Hepatocyte (in vitro differentiated cells): ENCODE data around the gene NEDD4L. TPM values are rescaled to one million over a fixed set of nuclear protein-coding genes. Genes with fewer than 3 reads are reported as not detected.
A peak's percentile ranks its signal among the peaks of the same experiment; 100 is the strongest.

Source experiments
- DNase-seq: peaks from one replicate; pipeline ENCODE4 v3.0.0-alpha.2; 2016; ENCODE audit warnings: low spot score
- H2AFZ ChIP-seq: fragments of 200-600 bp; sonication (generic); 2 replicates; pipeline ENCODE4 v1.6.0; 2016; ENCODE audit warnings: antibody characterized with exemption, mild to moderate bottlenecking
- H3K27ac ChIP-seq: fragments of 200-600 bp; sonication (generic); 2 replicates; pipeline ENCODE4 v1.5.1; 2016; ENCODE audit warnings: mild to moderate bottlenecking
- H3K27me3 ChIP-seq: fragments of 200-600 bp; sonication (generic); 2 replicates; pipeline ENCODE4 v1.6.1; 2016
- H3K36me3 ChIP-seq: fragments of 200-600 bp; sonication (generic); replicated peaks from 2 replicates; pipeline ENCODE4 v1.5.1; 2016; ENCODE audit warnings: low read depth; ENCODE audit not compliant: insufficient read depth
- H3K4me1 ChIP-seq: fragments of 200-600 bp; sonication (generic); 2 replicates; pipeline ENCODE4 v1.5.1; 2016; ENCODE audit warnings: mild to moderate bottlenecking, moderate library complexity; ENCODE audit not compliant: insufficient read depth
- H3K4me2 ChIP-seq: fragments of 200-600 bp; sonication (generic); 2 replicates; pipeline ENCODE4 v1.6.0; 2016
- H3K4me3 ChIP-seq: fragments of 200-600 bp; sonication (generic); 2 replicates; pipeline ENCODE4 v1.5.1; 2016; ENCODE audit warnings: mild to moderate bottlenecking
- H3K79me2 ChIP-seq: fragments of 200-600 bp; sonication (generic); 2 replicates; pipeline ENCODE4 v1.6.0; 2017; ENCODE audit warnings: mild to moderate bottlenecking
- H3K9me2 ChIP-seq: fragments of 200-600 bp; sonication (generic); replicated peaks from 2 replicates; pipeline ENCODE4 v1.6.0; 2017; ENCODE audit warnings: mild to moderate bottlenecking; ENCODE audit not compliant: insufficient read depth
- H3K9me3 ChIP-seq: fragments of 200-600 bp; sonication (generic); 2 replicates; pipeline ENCODE4 v1.5.1; 2016; ENCODE audit warnings: low read depth, mild to moderate bottlenecking
- H4K20me1 ChIP-seq: fragments of 200-600 bp; sonication (generic); 2 replicates; pipeline ENCODE4 v1.6.0; 2016; ENCODE audit warnings: mild to moderate bottlenecking; ENCODE audit not compliant: insufficient read depth, poor library complexity, severe bottlenecking
- CTCF ChIP-seq: fragments of 200-600 bp; sonication (generic); IDR thresholded peaks from 2 replicates; pipeline ENCODE4 v1.5.1; 2016; ENCODE audit warnings: antibody characterized with exemption, mild to moderate bottlenecking; ENCODE audit not compliant: poor library complexity
- EZH2 ChIP-seq: fragments of 200-600 bp; sonication (generic); IDR thresholded peaks from 2 replicates; pipeline ENCODE4 v1.6.1; 2016; ENCODE audit warnings: antibody characterized with exemption, mild to moderate bottlenecking, borderline replicate concordance
- EZH2phosphoT487 ChIP-seq: fragments of 200-600 bp; sonication (generic); IDR thresholded peaks from one replicate; pipeline ENCODE4 v1.6.1; 2018; ENCODE audit warnings: antibody characterized with exemption, mild to moderate bottlenecking, low read depth, moderate library complexity; ENCODE audit not compliant: unreplicated experiment, severe bottlenecking
- WGBS: methylation state at CpG from one replicate; pipeline ENCODE4 v1.1.6; 2016; ENCODE audit warnings: low lambda C conversion rate; ENCODE audit errors: missing lambda C conversion rate; 5-methylcytosine and 5-hydroxymethylcytosine counted together
- polyA plus RNA-seq: library from polyadenylated mRNA; unstranded; fragments of >200 nt; fragmentation: Nextera tagmentation; extraction: Ambion mirVana; gene quantifications from 2 replicates; pipeline ENCODE4 v1.2.1, GENCODE V29; 2016
- total RNA-seq: library from RNA; depleted of rRNA; stranded (reverse); fragments of >200 nt; gene quantifications from 2 replicates; pipeline ENCODE4 v1.2.3, GENCODE V29; 2014

The NEDD4L gene
- total and polyA plus RNA-seq, 2 experiments from 2014 or later: 104 to 140 TPM

- no peak overlapping the region for H3K4me3 ChIP-seq
- TF ChIP-seq EZH2 (no peak), EZH2phosphoT487 (no peak), CTCF (no peak)
- H3K9me3 ChIP-seq: no peaks in the 10 kb centered on the region
- peaks cover 8% of the 10 kb centered on the region for H3K4me1 ChIP-seq
- H2AFZ ChIP-seq: no peak overlapping the region
- peak overlapping the region; percentile 43 for H3K27ac ChIP-seq
- H3K4me2 ChIP-seq: no peak overlapping the region
- WGBS: 81% methylated on average over 3 of the region's 3 CpGs
- no peaks in the 10 kb centered on the region for H3K36me3 ChIP-seq
- peaks cover 9% of the 10 kb centered on the region for H4K20me1 ChIP-seq
- no peaks in the 10 kb centered on the region for H3K27me3 ChIP-seq
- no peak for DNase-seq
- H3K79me2 ChIP-seq: peaks cover 99% of the 10 kb centered on the region
- no peaks in the 10 kb centered on the region for H3K9me2 ChIP-seq
Observed at GRCh38 chr18:58303363-58303762, 259.3 kb downstream of the NEDD4L start.

GRCh38 chr18:58305792-58306191 lies 261.8 kb downstream of the NEDD4L start:
- no peak overlapping the region for H3K27ac ChIP-seq
- H3K9me2 ChIP-seq: no peaks in the 10 kb centered on the region
- TF ChIP-seq EZH2 (no peak), EZH2phosphoT487 (no peak), CTCF (no peak)
- 94% methylated on average over 3 of the region's 3 CpGs for WGBS
- H3K4me3 ChIP-seq: no peak overlapping the region
- DNase-seq: no peak
- H3K4me1 ChIP-seq: peaks cover 10% of the 10 kb centered on the region
- no peaks in the 10 kb centered on the region for H4K20me1 ChIP-seq
- H3K9me3 ChIP-seq: no peaks in the 10 kb centered on the region
- H3K36me3 ChIP-seq: no peaks in the 10 kb centered on the region
- no peak overlapping the region for H3K4me2 ChIP-seq
- no peak overlapping the region for H2AFZ ChIP-seq
- peaks cover 91% of the 10 kb centered on the region for H3K79me2 ChIP-seq
- H3K27me3 ChIP-seq: no peaks in the 10 kb centered on the region

GRCh38 chr18:58307441-58307840 lies 263.4 kb downstream of the NEDD4L start:
- H3K4me2 ChIP-seq: no peak overlapping the region
- peaks cover 91% of the 10 kb centered on the region for H3K79me2 ChIP-seq

More at GRCh38 chr18:58307441-58307840, 263.4 kb downstream of the NEDD4L start:
- Histone ChIP-seq H3K9me2 (no peaks in the 10 kb centered on the region), H3K9me3 (no peaks in the 10 kb centered on the region), H3K27ac (peak overlapping the region; percentile 0), H3K27me3 (no peaks in the 10 kb centered on the region), H2AFZ (no peak overlapping the region), H3K36me3 (no peaks in the 10 kb centered on the region), H3K4me1 (peaks cover 19% of the 10 kb centered on the region), H4K20me1 (no peaks in the 10 kb centered on the region), H3K4me3 (no peak overlapping the region)
- DNase-seq: no peak
- no peak for TF ChIP-seq CTCF
- TF ChIP-seq EZH2phosphoT487: no peak
- no peak for TF ChIP-seq EZH2
- 85% methylated on average over 3 of the region's 3 CpGs for WGBS
